Measurements from ENCODE around the gene EBF3. TPM values are rescaled to one million over a fixed set of nuclear protein-coding genes. Genes with fewer than 3 reads are reported as not detected.

Gene EBF3
- total RNA-seq, 5 donors from 2014 or later (not counting 1 experiment from before 2014, with no cell fraction given), result not detected

GRCh38 chr10:129972966-129973673 is 9.0 kb upstream of the EBF3 start:
- no peak for DNase-seq
- Mint-ChIP-seq H3K4me3 (no peak overlapping the region), H3K27ac (no peak overlapping the region), H3K27me3 (peaks cover 64 to 76% of the 10 kb centered on the region in 2 donors), H3K4me1 (peaks cover 15 to 22% (median 21%) of the 10 kb centered on the region in 3 donors), H3K9me3 (no peaks in the 10 kb centered on the region), H3K36me3 (no peaks in the 10 kb centered on the region)
- no peak overlapping the region for H3K27ac ChIP-seq (ENCODE audit: low read length)
- H3K9me3 ChIP-seq, result no peaks in the 10 kb centered on the region
- POLR2A ChIA-PET, result no interaction called here
- H3K4me3 ChIP-seq (ENCODE audit: control insufficient read depth in 1 of 2, extremely low read depth in 1 of 2, low read length in 1 of 2), result no peak overlapping the region
- H3K27me3 ChIP-seq (replicated peaks in 1 of 2; ENCODE audit: control insufficient read depth in 2 of 2, extremely low read depth in 1 of 2, insufficient read depth in 2 of 2, low read length in 1 of 2), result peaks cover 11 to 73% of the 10 kb centered on the region in 2 experiments
- ATAC-seq (replicated peaks in 1 of 4), result no peak
- H3K4me1 ChIP-seq (ENCODE audit: control insufficient read depth in 1 of 2, extremely low read depth in 1 of 2, insufficient read depth in 2 of 2, low read length in 2 of 2), result peaks cover 0 to 16% of the 10 kb centered on the region in 2 experiments
- CTCF ChIA-PET, result no interaction called here
- H3K36me3 ChIP-seq (ENCODE audit: control insufficient read depth in 2 of 2, extremely low read depth in 1 of 2, insufficient read depth in 1 of 2, low read length in 1 of 2), result no peaks in the 10 kb centered on the region
- 23% methylated on average over 55 of the region's 59 CpGs for WGBS (ENCODE audit: insufficient coverage)

GRCh38 chr10:129972145-129972965 is 8.3 kb upstream of the EBF3 start:
- peaks cover 56 to 74% of the 10 kb centered on the region in 2 donors for H3K27me3 Mint-ChIP-seq
- 8% methylated on average over 75 of the region's 84 CpGs for WGBS (ENCODE audit: insufficient coverage)
- H3K9me3 Mint-ChIP-seq, result no peaks in the 10 kb centered on the region
- POLR2A ChIA-PET, result no interaction called here
- H3K36me3 ChIP-seq (ENCODE audit: control insufficient read depth in 2 of 2, extremely low read depth in 1 of 2, insufficient read depth in 1 of 2, low read length in 1 of 2), result no peaks in the 10 kb centered on the region
- no peak overlapping the region for H3K27ac Mint-ChIP-seq
- peaks cover 0 to 20% of the 10 kb centered on the region in 2 experiments for H3K4me1 ChIP-seq (ENCODE audit: control insufficient read depth in 1 of 2, extremely low read depth in 1 of 2, insufficient read depth in 2 of 2, low read length in 2 of 2)
- no peak overlapping the region for H3K27ac ChIP-seq (ENCODE audit: low read length)
- CTCF ChIA-PET, result interaction anchor here (0.7 to 1.4 kb wide), 3 partner anchors 125 to 138 kb away, joined by 3 to 4 read pairs (median 3); partner anchors contain the start of gene C10orf143 (in 1 of the 2)
- H3K4me3 Mint-ChIP-seq, result peak overlapping the region in 2 of 3 donors; percentile 4 to 71
- no peaks in the 10 kb centered on the region for H3K9me3 ChIP-seq
- no peak overlapping the region for H3K4me3 ChIP-seq (ENCODE audit: control insufficient read depth in 1 of 2, extremely low read depth in 1 of 2, low read length in 1 of 2)
- H3K27me3 ChIP-seq (replicated peaks in 1 of 2; ENCODE audit: control insufficient read depth in 2 of 2, extremely low read depth in 1 of 2, insufficient read depth in 2 of 2, low read length in 1 of 2), result peaks cover 11 to 76% of the 10 kb centered on the region in 2 experiments
- no peaks in the 10 kb centered on the region for H3K36me3 Mint-ChIP-seq
- ATAC-seq (replicated peaks in 1 of 4) (no peak), DNase-seq (no peak)
- H3K4me1 Mint-ChIP-seq, result peaks cover 15 to 22% (median 21%) of the 10 kb centered on the region in 3 donors

GRCh38 chr10:129971381-129972144 is 7.5 kb upstream of the EBF3 start:
- POLR2A ChIA-PET, result no interaction called here
- H3K4me3 ChIP-seq (ENCODE audit: control insufficient read depth in 1 of 2, extremely low read depth in 1 of 2, low read length in 1 of 2), result no peak overlapping the region
- Mint-ChIP-seq H3K9me3 (no peaks in the 10 kb centered on the region), H3K4me3 (peak overlapping the region; percentile 4 to 71 (median 34)), H3K36me3 (no peaks in the 10 kb centered on the region), H3K4me1 (peaks cover 15 to 22% (median 21%) of the 10 kb centered on the region in 3 donors), H3K27me3 (peaks cover 51 to 67% of the 10 kb centered on the region in 2 donors), H3K27ac (no peak overlapping the region)
- H3K27me3 ChIP-seq (replicated peaks in 1 of 2; ENCODE audit: control insufficient read depth in 2 of 2, extremely low read depth in 1 of 2, insufficient read depth in 2 of 2, low read length in 1 of 2), result peaks cover 11 to 80% of the 10 kb centered on the region in 2 experiments
- WGBS (ENCODE audit: insufficient coverage), result under 1% methylated on average over 63 of the region's 84 CpGs
- ATAC-seq (replicated peaks in 1 of 4), result peak; percentile 62 to 85 (median 70)
- no peak overlapping the region for H3K27ac ChIP-seq (ENCODE audit: low read length)
- no peaks in the 10 kb centered on the region for H3K36me3 ChIP-seq (ENCODE audit: control insufficient read depth in 2 of 2, extremely low read depth in 1 of 2, insufficient read depth in 1 of 2, low read length in 1 of 2)
- CTCF ChIA-PET, result interaction anchor here (0.6 to 1.4 kb wide), 6 partner anchors 15 to 1988 kb away, joined by 3 to 4 read pairs (median 3); partner anchors contain the start of gene C10orf143 (in 1 of the 2)
- peaks cover 0 to 20% of the 10 kb centered on the region in 2 experiments for H3K4me1 ChIP-seq (ENCODE audit: control insufficient read depth in 1 of 2, extremely low read depth in 1 of 2, insufficient read depth in 2 of 2, low read length in 2 of 2)
- DNase-seq, result peak in 4 of 35 experiments; percentile 9 to 56 (median 20)
- no peaks in the 10 kb centered on the region for H3K9me3 ChIP-seq

GRCh38 chr10:129970465-129971364 is 6.6 kb upstream of the EBF3 start:
- Mint-ChIP-seq H3K27me3 (peaks cover 51 to 68% of the 10 kb centered on the region in 2 donors), H3K27ac (peak overlapping the region in 1 of 2 donors; percentile 42), H3K4me1 (peaks cover 15 to 23% (median 22%) of the 10 kb centered on the region in 3 donors), H3K36me3 (no peaks in the 10 kb centered on the region), H3K9me3 (no peaks in the 10 kb centered on the region), H3K4me3 (peak overlapping the region in 2 of 3 donors; percentile 9 to 71)
- Histone ChIP-seq H3K27me3 (replicated peaks in 1 of 2; ENCODE audit: control insufficient read depth in 2 of 2, extremely low read depth in 1 of 2, insufficient read depth in 2 of 2, low read length in 1 of 2) (peaks cover 14 to 81% of the 10 kb centered on the region in 2 experiments), H3K27ac (ENCODE audit: low read length) (no peak overlapping the region), H3K4me3 (ENCODE audit: control insufficient read depth in 1 of 2, extremely low read depth in 1 of 2, low read length in 1 of 2) (no peak overlapping the region), H3K4me1 (ENCODE audit: control insufficient read depth in 1 of 2, extremely low read depth in 1 of 2, insufficient read depth in 2 of 2, low read length in 2 of 2) (peaks cover 0 to 20% of the 10 kb centered on the region in 2 experiments), H3K9me3 (no peaks in the 10 kb centered on the region), H3K36me3 (ENCODE audit: control insufficient read depth in 2 of 2, extremely low read depth in 1 of 2, insufficient read depth in 1 of 2, low read length in 1 of 2) (no peaks in the 10 kb centered on the region)
- ATAC-seq (replicated peaks in 1 of 4), result no peak
- no peak for DNase-seq
- WGBS (ENCODE audit: insufficient coverage), result 3% methylated on average over 37 of the region's 58 CpGs
- CTCF ChIA-PET, result interaction anchor here (0.6 to 1.4 kb wide), 5 partner anchors 14 to 1987 kb away, joined by 3 to 4 read pairs (median 3); partner anchors contain the start of gene C10orf143 (in 1 of the 2)
- POLR2A ChIA-PET, result no interaction called here

- POLR2A ChIA-PET, result no interaction called here
- ATAC-seq (replicated peaks in 1 of 4), result no peak
- CTCF ChIA-PET, result no interaction called here
- H3K9me3 ChIP-seq, result no peaks in the 10 kb centered on the region
- peaks cover 16 to 81% of the 10 kb centered on the region in 2 experiments for H3K27me3 ChIP-seq (replicated peaks in 1 of 2; ENCODE audit: control insufficient read depth in 2 of 2, extremely low read depth in 1 of 2, insufficient read depth in 2 of 2, low read length in 1 of 2)
- no peak overlapping the region for H3K4me3 ChIP-seq (ENCODE audit: control insufficient read depth in 1 of 2, extremely low read depth in 1 of 2, low read length in 1 of 2)
- no peaks in the 10 kb centered on the region for H3K36me3 Mint-ChIP-seq
- no peaks in the 10 kb centered on the region for H3K36me3 ChIP-seq (ENCODE audit: control insufficient read depth in 2 of 2, extremely low read depth in 1 of 2, insufficient read depth in 1 of 2, low read length in 1 of 2)
- no peaks in the 10 kb centered on the region for H3K9me3 Mint-ChIP-seq
- H3K4me3 Mint-ChIP-seq, result peak overlapping the region in 1 of 3 donors; percentile 71
- no CpG with 5 or more reads among the region's 14 CpGs for WGBS (ENCODE audit: insufficient coverage)
- H3K27ac Mint-ChIP-seq, result peak overlapping the region in 1 of 2 donors; percentile 42
- peaks cover 0 to 23% of the 10 kb centered on the region in 2 experiments for H3K4me1 ChIP-seq (ENCODE audit: control insufficient read depth in 1 of 2, extremely low read depth in 1 of 2, insufficient read depth in 2 of 2, low read length in 2 of 2)
- peaks cover 49 to 66% of the 10 kb centered on the region in 2 donors for H3K27me3 Mint-ChIP-seq
- DNase-seq, result no peak
- peaks cover 17 to 27% (median 22%) of the 10 kb centered on the region in 3 donors for H3K4me1 Mint-ChIP-seq
- H3K27ac ChIP-seq (ENCODE audit: low read length), result no peak overlapping the region
Measured at GRCh38 chr10:129969911-129970464, 5.9 kb upstream of the EBF3 start.
